ENCODE results near the gene LRRC8B. TPM values are rescaled to one million over a fixed set of nuclear protein-coding genes. Genes with fewer than 3 reads are reported as not detected.

The LRRC8B gene
- total and polyA plus RNA-seq, 2 of the 13 experiments (the other 11 are each of a cell fraction or from before 2014, with no cell fraction given), result 4.9 to 7.6 TPM

GRCh38 chr1:89575207-89575606, 50.6 kb downstream of the LRRC8B start:
- Histone ChIP-seq H3K79me2 (ENCODE audit: insufficient read depth, low read length) (no peaks in the 10 kb centered on the region), H3K27ac (ENCODE audit: extremely low read length, insufficient read depth, low read length) (no peak overlapping the region), H3K9me3 (ENCODE audit: low read length) (0 out of 2 replicates have a peak, but pooled peaks cover 4% of the 10 kb centered on the region), H3K4me2 (ENCODE audit: low read depth, low read length) (no peak overlapping the region), H3K36me3 (replicated peaks in 1 of 2; ENCODE audit: control insufficient read depth in 1 of 2, insufficient read depth in 2 of 2, low read length in 2 of 2) (peaks cover 2 to 6% of the 10 kb centered on the region in 2 experiments; a peak in 3 of 5 replicates), H3K27me3 (ENCODE audit: control insufficient read depth in 1 of 2, insufficient read depth in 2 of 2, low read length in 2 of 2) (no peaks in the 10 kb centered on the region), H3K9ac (ENCODE audit: insufficient read depth, low read depth, low read length) (no peak overlapping the region), H3K4me3 (replicated peaks in 1 of 3; ENCODE audit: insufficient read depth in 1 of 3, low read depth in 2 of 3, low read length in 3 of 3) (no peak overlapping the region), H3K4me1 (ENCODE audit: insufficient read depth, low read length) (peaks cover 13% of the 10 kb centered on the region), H2AFZ (ENCODE audit: low read length) (no peak overlapping the region), H4K20me1 (ENCODE audit: insufficient read depth, low read length) (no peaks in the 10 kb centered on the region)
- BruUV-seq (replicated peaks), result no TSS peak
- intact Hi-C loops (cut with micrococcal nuclease; ENCODE audit: unreplicated experiment) (no loop called here), in situ Hi-C loops (cut with HindIII; ENCODE audit: extremely low pct_ligation_motif_present, low pct_unique_long_range_greater_than_20kb) (no loop called here)
- FAIRE-seq, result no peak
- no peak for DNase-seq (ENCODE audit: low spot score)
- POLR2A ChIA-PET, result no interaction called here
- TF ChIP-seq POLR2AphosphoS5 (IDR thresholded peaks at IDR 0.05; ENCODE audit: low read depth, low read length) (no peak), ZNF615 (CRISPR knock-in tag; IDR thresholded peaks at IDR 0.05; ENCODE audit: borderline replicate concordance) (no peak), IRF9 (CRISPR knock-in tag; IDR thresholded peaks at IDR 0.05; ENCODE audit: borderline replicate concordance) (no peak), GATAD2A (CRISPR knock-in tag; IDR thresholded peaks at IDR 0.05) (no peak), FOXP4 (CRISPR knock-in tag; IDR thresholded peaks at IDR 0.05) (no peak), ZNF550 (CRISPR knock-in tag; IDR thresholded peaks at IDR 0.05; ENCODE audit: borderline replicate concordance) (no peak), ZNF280D (CRISPR knock-in tag; IDR thresholded peaks at IDR 0.05) (no peak), BRF2 (CRISPR knock-in tag; IDR thresholded peaks at IDR 0.05) (no peak), MAFF (IDR thresholded peaks at IDR 0.05; ENCODE audit: low read depth, low read length) (no peak), CEBPG (CRISPR knock-in tag; IDR thresholded peaks at IDR 0.05) (no peak), SPEN (CRISPR knock-in tag; IDR thresholded peaks at IDR 0.05; ENCODE audit: low read depth) (no peak), ZNF33B (CRISPR knock-in tag; IDR thresholded peaks at IDR 0.05) (no peak), MNT (IDR thresholded peaks at IDR 0.05) (no peak), SNRNP70 (IDR thresholded peaks at IDR 0.05; ENCODE audit: low read depth, low read length) (no peak), TMF1 (CRISPR knock-in tag; IDR thresholded peaks at IDR 0.05; ENCODE audit: low read depth) (no peak), SSRP1 (CRISPR knock-in tag; IDR thresholded peaks at IDR 0.05) (no peak)
- CTCF ChIA-PET (ENCODE audit: low intra/inter-chr PET ratio, low total read pairs), result no interaction called here
- WGBS (ENCODE audit: low lambda C conversion rate), result 100% methylated on average over 1 of the region's 1 CpG
- ATAC-seq, result no peak
